CD4-positive, alpha-beta T cell treated with Interleukin-6 at 100 ng/mL for 8 hours (primary cell): Measurements from ENCODE around the gene EDRF1.
"Not testable (repeated sequence)": the region's sequence is repeated elsewhere in the genome, so short reads cannot be mapped to it uniquely, and the experiment has no call there.

Experiments used
- DNase-seq: peaks from one replicate; pipeline ENCODE4 v3.0.0-alpha.2; 2020; ENCODE audit warnings: mixed read lengths, low spot score

Gene EDRF1

GRCh38 chr10:125707541-125708468 is 11.7 kb upstream of the EDRF1 start:
- DNase-seq: no peak

- no peak for DNase-seq
Observed at GRCh38 chr10:125708971-125709503, 10.5 kb upstream of the EDRF1 start.

- DNase-seq: no peak
Observed at GRCh38 chr10:125709553-125710474, 9.7 kb upstream of the EDRF1 start.

GRCh38 chr10:125711110-125711750 is 8.3 kb upstream of the EDRF1 start:
- DNase-seq: no peak

- not testable (repeated sequence) for DNase-seq
Observed at GRCh38 chr10:125714728-125715127, 4.8 kb upstream of the EDRF1 start.

- no peak for DNase-seq
Observed at GRCh38 chr10:125720002-125720382, 483 bp downstream of the EDRF1 start.

- no peak for DNase-seq
Observed at GRCh38 chr10:125721035-125721434, 1.5 kb downstream of the EDRF1 start.

GRCh38 chr10:125722811-125723210 is 3.3 kb downstream of the EDRF1 start:
- no peak for DNase-seq

GRCh38 chr10:125726914-125727313 is 7.4 kb downstream of the EDRF1 start:
- DNase-seq: no peak

GRCh38 chr10:125727436-125727835 is 7.9 kb downstream of the EDRF1 start:
- no peak for DNase-seq

GRCh38 chr10:125734148-125734547 is 14.6 kb downstream of the EDRF1 start:
- DNase-seq: no peak

GRCh38 chr10:125734823-125735222 is 15.3 kb downstream of the EDRF1 start:
- DNase-seq: no peak

- DNase-seq: no peak
Observed at GRCh38 chr10:125738206-125738605, 18.7 kb downstream of the EDRF1 start.

GRCh38 chr10:125739994-125740679 is 20.6 kb downstream of the EDRF1 start:
- no peak for DNase-seq

- no peak for DNase-seq
Observed at GRCh38 chr10:125742465-125742864, 23.0 kb downstream of the EDRF1 start.

- DNase-seq: no peak
Observed at GRCh38 chr10:125744909-125745308, 25.4 kb downstream of the EDRF1 start.

- no peak for DNase-seq
Observed at GRCh38 chr10:125747417-125747816, 27.9 kb downstream of the EDRF1 start.

- no peak for DNase-seq
Observed at GRCh38 chr10:125756196-125756595, 36.7 kb downstream of the EDRF1 start.

- no peak for DNase-seq
Observed at GRCh38 chr10:125756853-125757487, 37.5 kb downstream of the EDRF1 start.

- no peak for DNase-seq
Observed at GRCh38 chr10:125757742-125758141, 38.2 kb downstream of the EDRF1 start.

- no peak for DNase-seq
Observed at GRCh38 chr10:125761961-125762360, 42.5 kb downstream of the EDRF1 start.
